NCI-H2107 treated with DMSO at 0.1 percent for 48 hours (cell line): Measurements from ENCODE around the gene IGFL1.
"Not testable (repeated sequence)": the region's sequence is repeated elsewhere in the genome, so short reads cannot be mapped to it uniquely, and the experiment has no call there.

ENCODE experiments used
- DNase-seq: peaks from one replicate; lab custom pipeline; 2025; ENCODE audit not compliant: unreplicated experiment; lab: John Stamatoyannopoulos, UW

The IGFL1 gene

DNA sequence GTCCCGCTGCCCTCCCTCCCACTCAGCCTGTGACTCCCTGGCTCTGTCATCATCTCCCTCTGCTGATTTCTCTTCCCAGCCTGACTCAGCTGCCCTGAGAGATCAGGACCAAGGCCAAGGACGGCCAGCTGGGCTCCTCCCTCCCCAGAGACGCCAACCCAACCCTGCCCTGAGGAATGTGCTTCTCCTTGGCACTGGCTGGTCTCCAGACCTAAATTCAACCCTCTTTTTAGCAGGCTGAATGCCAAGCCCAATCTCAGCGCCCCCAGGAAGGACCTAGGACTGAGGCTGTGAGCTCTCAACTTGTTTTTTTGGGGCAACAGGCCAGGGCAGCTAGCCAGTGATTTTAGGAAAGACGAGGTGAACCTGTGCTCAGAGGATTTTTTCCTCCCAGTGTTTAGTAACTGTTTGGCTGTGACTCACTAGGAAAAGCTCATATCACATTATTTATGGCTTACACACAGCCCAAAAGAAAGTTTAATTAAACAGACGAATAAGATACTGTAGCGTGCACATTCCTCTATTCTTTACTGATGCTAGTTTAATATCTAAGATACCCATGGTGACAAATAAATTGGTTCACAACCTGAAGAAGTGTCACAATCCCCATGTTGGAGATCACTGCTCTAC is 7.4 kb upstream of the IGFL1 start:
- DNase-seq: no peak

DNA sequence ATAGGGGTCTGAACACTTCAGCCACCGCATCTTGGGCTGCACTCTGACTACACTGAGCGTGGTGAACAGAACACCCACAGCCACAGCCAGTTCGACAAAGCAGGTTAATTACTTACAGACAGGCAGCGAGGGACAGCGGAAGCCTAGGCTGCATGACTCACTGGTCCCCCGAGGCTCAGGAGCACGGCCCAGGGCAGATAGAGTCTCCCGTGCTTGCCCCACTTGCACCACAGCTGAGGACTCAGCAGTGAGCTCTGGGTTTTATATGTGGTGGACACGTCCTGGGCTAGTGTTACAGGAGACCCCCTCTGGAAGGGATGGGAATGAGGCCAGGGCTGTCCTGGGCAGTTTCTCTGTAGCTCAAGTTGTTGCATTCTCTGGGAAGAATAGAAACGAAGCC is 5.8 kb upstream of the IGFL1 start:
- not testable (repeated sequence) for DNase-seq

DNA sequence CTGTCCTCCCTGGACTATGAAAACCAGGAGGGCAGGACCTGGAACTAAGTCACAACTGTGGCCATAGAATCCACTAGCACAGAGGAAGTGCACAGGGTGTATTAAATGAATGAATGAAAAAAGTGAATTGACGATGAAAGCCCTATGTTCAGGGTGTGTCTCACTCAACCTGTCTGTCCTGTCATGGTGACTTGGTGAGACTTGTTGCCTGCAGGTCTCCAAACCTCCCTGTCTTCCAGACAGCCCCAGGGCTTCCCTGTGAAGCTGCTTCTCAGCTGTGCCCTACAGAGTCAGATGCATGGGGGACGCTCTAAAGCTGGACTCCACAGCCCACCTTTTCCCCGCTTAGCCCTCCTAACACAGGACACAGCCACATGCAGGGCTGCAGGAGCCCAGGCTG is 4.8 kb upstream of the IGFL1 start:
- DNase-seq: no peak

DNA sequence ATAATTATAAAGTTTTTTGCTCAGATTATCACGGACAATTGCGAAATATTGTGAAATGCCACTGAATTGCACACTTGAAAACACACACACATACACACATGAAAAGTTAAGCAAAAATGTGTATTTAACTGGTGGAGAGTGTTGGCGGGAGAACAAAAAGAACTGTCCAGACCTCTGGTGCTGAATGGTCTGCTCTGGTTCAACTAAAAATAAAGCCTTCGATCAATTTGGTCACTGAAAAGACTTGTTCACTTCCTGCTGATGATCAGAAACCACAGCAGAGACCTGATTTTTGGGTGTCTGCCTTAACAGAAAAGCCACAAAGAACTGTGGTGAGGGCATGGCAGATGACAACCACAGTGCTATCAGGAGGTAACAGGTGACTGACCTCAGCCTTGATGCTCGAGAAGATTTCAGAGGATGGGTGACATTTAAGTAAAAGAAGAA is 4.0 kb upstream of the IGFL1 start:
- no peak for DNase-seq

DNA sequence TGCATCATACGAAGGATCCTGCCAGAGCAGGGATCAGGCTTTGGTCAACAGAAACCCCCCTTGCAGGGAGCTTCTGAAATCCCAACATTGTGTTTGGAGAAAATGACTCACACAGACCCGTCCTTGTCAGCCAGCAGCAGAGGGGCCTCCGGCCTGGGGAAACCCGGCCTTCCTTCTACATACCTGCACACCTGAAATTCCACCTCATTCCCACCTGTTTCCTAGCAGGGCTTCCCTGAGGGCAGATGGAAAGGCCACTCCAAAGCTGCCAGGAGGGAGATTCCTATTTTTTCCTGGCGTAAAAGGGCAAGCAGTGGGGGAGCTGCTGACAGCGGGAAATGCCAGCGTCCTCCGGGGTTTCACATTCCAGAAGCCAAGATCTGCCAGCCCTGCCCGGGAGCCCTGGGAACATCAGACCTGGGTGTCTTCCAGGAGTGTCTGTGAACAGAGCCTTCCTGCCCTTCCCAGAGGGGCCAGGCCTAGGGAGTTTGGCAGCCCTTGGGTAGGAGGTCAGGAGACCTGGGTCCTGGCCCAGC is 3.0 kb upstream of the IGFL1 start:
- no peak for DNase-seq

DNA sequence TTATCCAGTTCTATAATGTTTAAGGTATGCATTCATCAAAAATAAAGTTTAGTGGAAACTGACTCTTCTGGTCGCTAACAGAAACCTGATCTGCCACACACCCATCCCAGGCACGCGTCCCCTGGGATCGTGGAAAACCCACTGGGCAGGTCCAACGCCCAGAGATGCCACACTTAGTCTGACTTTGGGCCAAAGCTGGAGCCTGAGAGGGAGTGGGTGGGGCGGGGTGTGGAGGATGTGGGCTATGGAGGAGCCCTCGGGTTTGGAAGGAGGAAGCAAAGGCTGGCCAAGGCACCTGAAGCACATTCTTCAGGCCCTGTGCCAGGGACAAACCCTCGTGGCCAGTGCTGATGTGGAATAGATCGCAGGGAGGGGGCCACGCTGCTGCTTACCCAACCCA is 2.5 kb downstream of the IGFL1 start:
- no peak for DNase-seq

DNA sequence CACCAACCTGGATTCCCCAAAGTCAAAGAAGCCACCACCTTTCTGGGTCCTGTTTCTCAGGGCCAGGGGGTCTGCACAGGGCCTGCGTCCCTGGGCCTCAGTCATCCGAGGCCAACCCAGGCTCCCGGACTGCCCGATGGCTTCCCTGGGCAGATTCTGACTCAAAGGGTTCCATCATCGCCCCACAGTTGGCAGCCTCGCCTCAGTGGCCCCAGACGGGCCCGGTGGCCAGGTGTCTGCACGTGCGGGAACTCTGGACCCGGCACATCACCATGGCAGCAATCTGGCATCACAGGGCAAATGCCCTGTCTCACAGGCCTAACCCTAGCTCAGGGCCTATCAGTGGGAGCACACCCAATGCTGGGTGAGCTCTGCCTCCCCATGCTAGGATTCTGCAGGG is 2.9 kb downstream of the IGFL1 start:
- DNase-seq: no peak

DNA sequence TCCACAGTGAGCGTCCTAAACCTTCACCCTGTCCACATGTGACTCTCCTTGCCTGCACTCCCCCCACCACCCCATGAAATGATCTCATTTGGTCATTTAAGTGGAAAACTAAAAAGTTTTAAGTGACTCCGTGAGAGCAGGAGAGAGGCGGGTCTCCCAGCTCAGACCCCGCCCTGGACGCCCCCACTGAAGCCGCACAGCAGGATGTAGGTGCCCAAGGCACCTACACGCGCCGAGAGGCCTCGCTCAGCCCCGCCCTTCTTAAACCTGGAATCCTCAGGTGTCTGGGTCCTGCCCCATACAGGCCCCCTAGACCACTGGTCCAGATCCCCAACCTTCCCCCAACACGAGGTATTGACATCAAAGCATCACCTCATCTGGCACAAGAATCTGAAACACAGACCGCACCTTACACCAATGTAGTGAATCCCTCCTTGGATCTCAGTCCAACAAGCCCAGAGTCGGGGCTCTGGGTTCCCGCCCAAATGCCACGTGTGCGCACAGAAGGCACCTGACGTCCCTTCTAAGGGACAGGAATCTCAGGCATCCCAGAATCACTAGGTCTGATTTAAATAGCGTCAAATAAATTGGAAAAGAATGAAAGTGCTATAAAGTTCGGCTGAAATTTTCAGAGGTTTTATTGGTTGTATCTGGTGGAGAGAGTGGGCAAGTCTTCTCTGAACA is 3.5 kb downstream of the IGFL1 start:
- DNase-seq: no peak

DNA sequence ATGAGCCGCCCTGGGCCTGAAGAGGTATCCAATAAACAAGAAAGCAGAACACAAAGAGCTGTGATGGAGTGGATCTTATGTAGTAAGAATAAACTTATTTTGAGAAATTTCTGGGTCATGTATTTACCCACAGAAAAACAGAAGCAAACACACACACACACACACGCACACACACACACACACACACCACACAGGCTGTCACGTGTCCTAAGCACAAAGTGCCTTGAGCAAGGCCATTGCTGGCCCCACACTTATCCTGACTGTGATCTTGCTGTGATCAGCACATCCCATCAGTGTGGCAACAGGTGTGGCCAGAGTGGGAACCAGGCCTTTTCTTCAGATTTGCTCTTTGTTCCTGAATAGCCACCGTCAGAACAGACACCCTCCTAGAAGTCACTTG is 4.3 kb downstream of the IGFL1 start:
- not testable (repeated sequence) for DNase-seq

DNA sequence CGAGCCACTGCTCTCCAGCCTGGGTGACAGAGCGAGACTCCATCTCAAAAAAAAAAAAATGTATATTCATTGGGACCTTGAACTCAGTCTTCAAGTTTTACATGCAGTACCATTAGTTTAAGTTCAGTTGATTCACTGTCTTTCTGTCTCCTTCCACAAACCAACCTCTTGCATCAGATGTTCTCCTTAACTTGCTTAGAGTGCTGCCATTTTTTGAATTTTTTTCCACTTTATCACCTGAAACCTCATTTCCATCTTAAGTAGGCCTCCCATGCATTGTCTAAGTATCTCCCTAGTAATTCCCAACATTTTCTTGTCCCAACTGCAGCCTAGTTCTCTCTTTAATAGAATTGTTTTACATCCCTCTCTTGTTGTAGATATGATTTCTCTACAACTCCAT is 8.6 kb downstream of the IGFL1 start:
- not testable (repeated sequence) for DNase-seq

DNA sequence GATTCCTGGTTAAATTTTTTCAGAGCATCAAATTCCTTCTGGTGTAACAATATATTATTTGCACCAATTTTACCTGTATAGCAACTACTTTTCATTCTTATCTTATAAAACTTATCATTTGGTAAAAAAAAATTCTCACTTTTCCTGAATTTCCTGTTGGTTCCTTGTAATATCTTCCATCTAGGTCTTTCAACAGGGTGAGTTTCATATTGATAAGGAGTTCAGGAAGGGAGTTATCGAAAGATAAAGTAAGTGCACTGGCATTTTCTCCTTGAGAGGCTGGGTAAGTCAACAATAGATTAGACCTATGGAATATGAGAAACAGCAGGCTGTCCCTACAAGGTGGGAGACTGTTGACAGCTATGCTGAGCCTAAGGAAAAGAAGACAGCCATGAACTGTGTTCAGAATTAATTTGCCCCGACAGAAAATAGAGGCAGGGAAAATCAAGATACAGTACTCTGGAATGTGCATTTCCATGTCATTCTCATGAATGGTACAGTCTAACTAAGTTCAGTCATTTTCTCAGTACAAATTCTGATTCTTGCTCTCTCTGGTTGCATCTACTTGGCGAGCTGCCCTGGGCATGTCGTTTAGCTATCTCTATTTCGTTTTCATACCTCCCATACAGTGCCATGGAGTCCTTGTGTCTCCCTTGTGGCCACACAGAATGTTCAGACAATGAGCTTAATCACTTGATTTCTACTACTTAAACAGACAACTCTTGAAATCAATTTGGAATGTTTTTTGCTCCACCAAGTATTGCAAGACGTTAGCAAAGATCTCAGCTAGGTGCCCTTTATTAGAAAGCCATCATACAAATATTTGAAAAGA is 9.9 kb downstream of the IGFL1 start:
- DNase-seq: no peak

DNA sequence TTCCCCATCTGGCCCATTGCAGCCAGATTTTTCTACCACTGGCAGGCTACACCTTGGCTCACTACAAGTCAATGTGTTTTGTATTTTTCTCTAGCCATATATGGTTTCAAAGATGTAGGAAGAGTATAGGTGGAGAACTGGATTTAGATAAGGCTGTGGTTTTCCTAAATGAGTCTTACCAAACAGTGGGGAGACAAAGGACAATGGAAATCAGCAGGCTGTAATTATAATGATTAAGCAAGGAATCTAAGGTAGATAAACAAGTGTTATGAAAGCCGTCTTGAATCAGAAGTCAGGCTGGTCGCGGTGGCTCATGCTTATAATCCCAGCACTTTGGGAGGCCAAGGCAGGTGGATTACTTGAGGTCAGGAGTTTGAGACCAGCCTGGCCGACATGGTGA is 11.2 kb downstream of the IGFL1 start:
- DNase-seq: no peak

DNA sequence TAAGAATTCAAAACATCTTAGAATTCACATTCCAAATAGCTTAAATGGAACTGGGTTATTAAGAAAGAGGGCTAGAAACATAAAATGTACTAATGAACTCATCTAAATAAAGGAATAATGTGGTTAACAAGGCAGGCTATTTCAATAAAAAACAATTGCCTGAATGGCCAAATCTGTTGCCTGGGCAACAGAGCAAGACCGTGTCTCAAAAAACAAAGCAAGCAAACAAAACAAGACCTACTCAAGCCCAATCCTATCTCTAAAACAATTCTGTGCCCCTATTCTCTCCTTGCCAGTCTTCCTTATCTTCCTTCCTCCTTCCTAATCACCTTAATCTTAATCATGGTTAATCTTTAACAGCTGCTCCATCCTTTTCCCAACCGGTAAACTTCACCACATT is 12.1 kb downstream of the IGFL1 start:
- no peak for DNase-seq

DNA sequence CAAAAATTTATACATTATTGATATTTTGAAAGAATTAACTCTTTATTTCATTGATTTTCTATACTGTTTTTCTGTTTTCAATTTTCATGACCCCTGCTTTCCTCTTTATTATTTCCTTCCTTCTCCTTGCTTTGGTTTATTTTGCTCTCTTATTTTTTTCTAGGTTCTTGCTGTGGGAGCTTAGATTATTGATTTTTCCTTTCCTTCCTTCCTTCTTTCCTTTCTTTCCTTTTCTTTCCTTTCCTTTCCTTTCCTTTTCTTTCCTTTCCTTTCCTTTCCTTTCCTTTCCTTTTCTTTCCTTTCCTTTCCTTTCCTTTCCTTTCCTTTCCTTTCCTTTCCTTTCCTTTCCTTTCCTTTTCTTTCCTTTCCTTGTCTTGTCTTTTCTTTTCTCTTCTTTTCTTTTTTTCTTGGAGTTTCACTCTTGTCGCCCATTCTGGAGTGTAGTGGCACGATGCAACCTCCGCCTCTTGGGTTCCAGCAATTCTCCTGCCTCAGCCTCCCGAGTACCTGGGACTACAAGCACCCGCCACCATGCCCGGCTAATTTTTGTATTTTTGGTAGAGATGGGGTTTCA is 13.6 kb downstream of the IGFL1 start:
- DNase-seq: not testable (repeated sequence)

DNA sequence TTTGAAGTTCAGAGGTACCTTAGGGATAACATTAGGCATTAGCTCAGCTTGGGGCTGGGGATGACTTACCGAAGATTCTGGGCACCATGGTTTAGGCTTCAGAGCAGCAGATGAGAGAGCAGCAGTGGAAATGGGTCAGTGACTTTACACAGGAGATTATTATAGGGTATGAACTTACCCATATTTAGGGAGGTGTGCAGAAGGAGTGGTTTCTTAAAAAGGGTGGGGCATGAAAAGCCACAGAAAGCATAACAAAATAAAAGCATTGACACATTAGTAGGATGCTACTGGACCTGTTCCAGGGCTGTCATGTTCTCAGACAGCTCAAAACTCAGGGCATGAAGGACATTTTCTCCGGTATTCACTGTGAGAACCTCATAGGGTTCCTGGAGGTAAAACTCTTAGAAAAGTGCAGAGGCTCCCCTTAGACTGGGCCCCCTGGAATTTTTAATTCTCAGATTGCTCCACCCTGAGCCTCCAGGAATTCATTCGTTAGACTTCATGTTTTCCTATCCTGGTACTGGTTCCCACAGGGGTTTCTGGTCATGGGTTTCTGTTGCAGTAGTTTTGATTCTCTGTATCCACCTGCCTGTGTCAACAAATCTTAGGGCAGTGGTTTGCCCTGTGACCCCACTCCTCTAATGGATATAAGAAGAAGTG is 20.7 kb downstream of the IGFL1 start:
- DNase-seq: no peak

DNA sequence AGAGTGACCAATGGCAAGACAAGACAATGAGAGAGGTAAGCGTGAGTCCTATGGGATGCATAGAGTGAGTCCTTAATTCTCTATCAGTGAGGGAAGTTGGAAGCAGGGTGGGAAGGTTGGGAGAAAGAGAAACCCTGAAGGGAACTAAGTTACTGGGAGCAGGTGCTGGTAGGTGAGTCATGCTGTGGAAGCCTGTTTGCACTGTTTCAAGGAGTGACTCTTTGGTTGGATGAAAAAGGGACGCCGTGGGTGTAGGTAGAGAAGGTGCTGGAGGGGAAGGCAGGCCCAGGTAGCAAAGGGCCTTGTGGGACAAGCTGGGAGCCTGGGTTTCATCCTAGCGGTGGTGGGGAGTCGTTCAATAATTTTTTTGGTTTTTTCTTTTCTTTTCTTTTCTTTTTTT is 21.9 kb downstream of the IGFL1 start:
- no peak for DNase-seq

DNA sequence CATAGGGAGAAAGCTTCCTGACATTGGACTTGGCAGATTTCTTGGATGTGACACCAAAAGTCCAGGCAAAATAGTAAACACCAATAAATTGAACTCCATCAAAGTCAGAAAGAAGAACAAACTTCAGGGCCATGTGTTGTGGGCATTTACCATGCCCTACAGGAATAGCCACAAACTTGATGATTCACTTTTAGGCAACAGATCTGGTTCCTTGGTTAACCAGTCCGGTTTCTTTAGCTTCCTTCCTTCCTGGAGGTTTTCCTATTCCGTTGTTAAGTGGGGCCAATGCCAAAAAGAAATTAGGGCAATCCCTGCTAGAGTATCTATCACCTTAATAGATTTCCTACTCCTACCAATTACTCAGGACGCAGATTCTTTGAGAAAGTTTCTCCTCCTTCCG is 25.2 kb downstream of the IGFL1 start:
- no peak for DNase-seq

DNA sequence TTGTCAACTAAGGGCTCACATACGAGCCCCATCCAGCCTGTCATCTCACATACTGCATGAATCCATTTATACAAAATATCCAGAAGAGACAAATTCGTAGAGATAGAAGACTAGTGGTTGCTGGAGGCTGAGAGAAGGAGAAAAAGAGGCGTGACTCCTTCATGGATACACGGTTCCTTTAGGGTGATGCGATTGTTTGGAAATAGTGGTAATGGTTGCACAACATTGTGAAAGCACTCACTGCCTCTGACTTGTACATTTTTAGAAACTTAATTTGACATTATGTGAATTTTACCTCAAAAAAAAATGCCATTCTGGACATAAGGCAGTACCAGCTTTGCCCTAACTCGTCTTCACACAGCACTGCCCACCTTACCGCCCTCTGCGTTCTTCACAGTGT is 27.3 kb downstream of the IGFL1 start:
- DNase-seq: no peak

DNA sequence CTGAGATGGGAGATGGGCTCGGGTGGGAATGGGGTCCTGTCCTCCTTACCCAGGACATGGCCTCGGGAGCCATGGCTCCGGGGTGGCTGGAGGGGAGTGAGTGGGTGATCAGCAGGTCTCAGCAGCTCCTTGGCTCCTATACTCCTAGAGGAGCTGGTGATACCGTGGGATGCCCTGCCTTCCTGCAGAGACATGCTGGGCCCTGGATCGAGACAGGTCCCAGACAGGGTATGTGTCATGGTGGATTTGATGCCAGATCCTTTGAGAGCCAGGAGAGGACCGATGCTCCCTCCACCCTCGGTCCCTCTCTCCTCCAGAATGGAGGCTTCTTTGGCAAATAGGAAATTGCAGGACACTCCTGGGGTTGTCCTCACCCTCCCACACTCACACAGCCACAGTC is 32.0 kb downstream of the IGFL1 start:
- not testable (repeated sequence) for DNase-seq

DNA sequence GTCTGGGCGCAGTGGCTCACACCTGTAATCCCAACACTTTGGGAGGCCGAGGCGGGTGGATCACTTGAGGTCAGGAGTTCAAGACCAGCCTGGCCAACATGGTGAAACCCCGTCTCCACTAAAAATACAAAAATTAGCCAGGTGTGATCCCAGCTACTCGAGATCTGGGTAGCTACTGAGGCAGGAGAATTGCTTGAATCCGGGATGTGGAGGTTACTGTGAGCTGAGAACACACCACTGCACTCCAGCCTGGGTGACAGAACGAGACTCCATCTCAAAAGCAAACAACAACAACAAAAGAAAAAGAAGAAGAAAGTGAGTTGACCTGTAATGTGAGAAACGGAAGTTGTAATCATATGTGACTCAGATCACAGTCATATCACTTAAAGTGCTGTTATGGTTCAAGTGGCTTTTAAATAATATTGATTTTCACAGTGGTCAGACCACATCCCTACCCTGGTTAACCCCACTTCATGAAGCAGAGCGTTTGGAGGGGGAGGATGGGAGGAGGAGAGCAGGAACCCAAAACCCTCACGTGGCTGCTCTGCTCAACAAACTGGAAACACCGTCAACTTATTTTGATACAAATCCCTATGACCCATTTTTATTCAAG is 33.2 kb downstream of the IGFL1 start:
- peak; percentile 87 for DNase-seq

DNA sequence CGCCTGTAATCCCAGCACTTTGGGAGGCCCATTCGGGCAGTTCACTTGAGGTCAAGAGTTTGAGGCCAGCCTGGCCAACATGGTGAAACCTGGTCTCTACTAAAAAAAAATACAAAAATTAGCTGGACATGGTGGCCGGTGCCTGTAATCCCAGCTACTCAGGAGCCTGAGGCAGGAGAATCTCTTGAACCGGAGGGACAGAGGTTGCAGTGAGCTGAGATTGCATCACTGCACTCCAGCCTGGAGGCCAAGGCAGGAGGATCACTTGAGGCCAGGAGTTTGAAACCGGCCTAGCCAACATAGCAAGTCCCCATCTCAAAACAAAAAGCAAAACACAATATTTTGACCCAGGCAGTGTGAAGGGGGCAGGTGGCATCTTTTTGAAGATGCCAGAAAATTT is 35.3 kb downstream of the IGFL1 start:
- DNase-seq: not testable (repeated sequence)
